Adrenal gland (tissue), 5 donors: ENCODE results near the gene CDK8.

ENCODE experiments used
- POLR2A ChIP-seq, 2 donors: fragments of 450-650 bp; IDR thresholded peaks; one replicate each; pipeline ENCODE4 v1.6.1; 2017; ENCODE audit warnings: antibody characterized with exemption in 2 of 2, mild to moderate bottlenecking in 2 of 2, moderate library complexity in 1 of 2
- TF ChIP-seq, protein P1 (sequence below), 6 experiments: fragments of 450-650 bp in 4 of 6; fragments of 200-600 bp in 2 of 6; sonication (generic) in 1 of 6; IDR thresholded peaks; 1 replicate in 5 of 6; 2 replicates in 1 of 6; pipeline versions ENCODE4 v1.5.1 to v1.8.0; 2016 to 2021; ENCODE audit warnings: antibody characterized with exemption in 6 of 6, mild to moderate bottlenecking in 2 of 6, moderate library complexity in 1 of 6
- donor health status: DM: no; HTN: no; CAD: no.

DNA sequence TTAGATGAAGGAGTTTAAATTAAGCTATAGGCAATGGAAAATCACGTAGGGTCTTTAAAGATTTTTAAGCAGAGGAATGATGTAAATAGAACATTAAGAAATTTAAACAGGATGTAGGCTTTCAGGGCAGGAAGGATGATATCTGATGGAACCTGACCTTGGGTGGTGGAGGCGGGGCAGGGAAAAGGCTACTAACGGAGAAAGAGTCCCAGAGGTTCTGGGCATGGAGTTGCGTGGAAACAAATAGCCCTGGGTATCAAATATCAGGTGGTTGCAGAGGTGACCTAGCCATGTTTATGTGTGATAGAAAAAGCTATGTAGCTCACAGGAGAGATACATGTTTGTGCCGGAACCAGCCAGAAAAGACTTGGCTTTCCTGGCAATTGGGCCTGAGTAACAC is 7.8 kb upstream of the CDK8 start:
- TF ChIP-seq POLR2A (IDR thresholded peaks at IDR 0.05) = no peak
- TF ChIP-seq, protein P1, sequence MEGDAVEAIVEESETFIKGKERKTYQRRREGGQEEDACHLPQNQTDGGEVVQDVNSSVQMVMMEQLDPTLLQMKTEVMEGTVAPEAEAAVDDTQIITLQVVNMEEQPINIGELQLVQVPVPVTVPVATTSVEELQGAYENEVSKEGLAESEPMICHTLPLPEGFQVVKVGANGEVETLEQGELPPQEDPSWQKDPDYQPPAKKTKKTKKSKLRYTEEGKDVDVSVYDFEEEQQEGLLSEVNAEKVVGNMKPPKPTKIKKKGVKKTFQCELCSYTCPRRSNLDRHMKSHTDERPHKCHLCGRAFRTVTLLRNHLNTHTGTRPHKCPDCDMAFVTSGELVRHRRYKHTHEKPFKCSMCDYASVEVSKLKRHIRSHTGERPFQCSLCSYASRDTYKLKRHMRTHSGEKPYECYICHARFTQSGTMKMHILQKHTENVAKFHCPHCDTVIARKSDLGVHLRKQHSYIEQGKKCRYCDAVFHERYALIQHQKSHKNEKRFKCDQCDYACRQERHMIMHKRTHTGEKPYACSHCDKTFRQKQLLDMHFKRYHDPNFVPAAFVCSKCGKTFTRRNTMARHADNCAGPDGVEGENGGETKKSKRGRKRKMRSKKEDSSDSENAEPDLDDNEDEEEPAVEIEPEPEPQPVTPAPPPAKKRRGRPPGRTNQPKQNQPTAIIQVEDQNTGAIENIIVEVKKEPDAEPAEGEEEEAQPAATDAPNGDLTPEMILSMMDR (IDR thresholded peaks at IDR 0.05) = no peak
